Measurements from ENCODE around the gene ABCB4. TPM values are rescaled to one million over a fixed set of nuclear protein-coding genes. Genes with fewer than 3 reads are reported as not detected.

Gene ABCB4
- total and polyA plus RNA-seq, 2 experiments from 2014 or later, result 0.37 to 1.2 TPM

DNA sequence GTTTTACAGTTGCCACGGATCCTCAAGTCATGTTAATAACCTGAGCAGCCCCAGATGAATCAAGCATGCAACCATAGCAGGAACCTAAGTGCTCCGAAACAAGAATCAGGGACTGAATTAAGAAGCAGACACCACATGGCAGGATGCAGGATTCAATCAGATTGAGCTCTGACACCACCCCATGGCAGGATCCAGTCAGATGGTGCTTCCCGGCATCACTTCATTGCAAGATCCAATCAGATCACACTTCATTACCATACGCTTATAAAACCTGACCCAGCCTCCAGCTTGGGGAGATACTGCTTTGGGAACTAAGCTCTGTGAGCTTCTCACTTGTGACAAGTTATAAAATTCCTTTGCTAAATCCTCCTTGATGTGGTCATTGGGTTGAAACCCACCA is 55.3 kb downstream of the ABCB4 start:
- Histone ChIP-seq H3K4me2 (no peak overlapping the region), H3K4me1 (ENCODE audit: insufficient read depth) (peaks cover 4% of the 10 kb centered on the region), H4K20me1 (ENCODE audit: insufficient read depth, poor library complexity, severe bottlenecking) (no peaks in the 10 kb centered on the region), H2AFZ (no peak overlapping the region), H3K9me3 (ENCODE audit: low read depth) (no peaks in the 10 kb centered on the region), H3K79me2 (no peaks in the 10 kb centered on the region), H3K27ac (no peak overlapping the region), H3K9me2 (replicated peaks; ENCODE audit: insufficient read depth) (no peaks in the 10 kb centered on the region), H3K36me3 (replicated peaks; ENCODE audit: insufficient read depth, low read depth) (no peaks in the 10 kb centered on the region), H3K27me3 (no peaks in the 10 kb centered on the region), H3K4me3 (no peak overlapping the region)
- 87% methylated on average over 4 of the region's 4 CpGs for WGBS (ENCODE audit: low lambda C conversion rate, missing lambda C conversion rate)
- TF ChIP-seq, protein P1, sequence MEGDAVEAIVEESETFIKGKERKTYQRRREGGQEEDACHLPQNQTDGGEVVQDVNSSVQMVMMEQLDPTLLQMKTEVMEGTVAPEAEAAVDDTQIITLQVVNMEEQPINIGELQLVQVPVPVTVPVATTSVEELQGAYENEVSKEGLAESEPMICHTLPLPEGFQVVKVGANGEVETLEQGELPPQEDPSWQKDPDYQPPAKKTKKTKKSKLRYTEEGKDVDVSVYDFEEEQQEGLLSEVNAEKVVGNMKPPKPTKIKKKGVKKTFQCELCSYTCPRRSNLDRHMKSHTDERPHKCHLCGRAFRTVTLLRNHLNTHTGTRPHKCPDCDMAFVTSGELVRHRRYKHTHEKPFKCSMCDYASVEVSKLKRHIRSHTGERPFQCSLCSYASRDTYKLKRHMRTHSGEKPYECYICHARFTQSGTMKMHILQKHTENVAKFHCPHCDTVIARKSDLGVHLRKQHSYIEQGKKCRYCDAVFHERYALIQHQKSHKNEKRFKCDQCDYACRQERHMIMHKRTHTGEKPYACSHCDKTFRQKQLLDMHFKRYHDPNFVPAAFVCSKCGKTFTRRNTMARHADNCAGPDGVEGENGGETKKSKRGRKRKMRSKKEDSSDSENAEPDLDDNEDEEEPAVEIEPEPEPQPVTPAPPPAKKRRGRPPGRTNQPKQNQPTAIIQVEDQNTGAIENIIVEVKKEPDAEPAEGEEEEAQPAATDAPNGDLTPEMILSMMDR (IDR thresholded peaks at IDR 0.05; ENCODE audit: poor library complexity), result no peak
- TF ChIP-seq EZH2 (IDR thresholded peaks at IDR 0.05; ENCODE audit: borderline replicate concordance), result no peak
- TF ChIP-seq EZH2phosphoT487 (IDR thresholded peaks at IDR 0.05; ENCODE audit: low read depth, severe bottlenecking, unreplicated experiment), result no peak
- no peak for DNase-seq (ENCODE audit: low spot score)

DNA sequence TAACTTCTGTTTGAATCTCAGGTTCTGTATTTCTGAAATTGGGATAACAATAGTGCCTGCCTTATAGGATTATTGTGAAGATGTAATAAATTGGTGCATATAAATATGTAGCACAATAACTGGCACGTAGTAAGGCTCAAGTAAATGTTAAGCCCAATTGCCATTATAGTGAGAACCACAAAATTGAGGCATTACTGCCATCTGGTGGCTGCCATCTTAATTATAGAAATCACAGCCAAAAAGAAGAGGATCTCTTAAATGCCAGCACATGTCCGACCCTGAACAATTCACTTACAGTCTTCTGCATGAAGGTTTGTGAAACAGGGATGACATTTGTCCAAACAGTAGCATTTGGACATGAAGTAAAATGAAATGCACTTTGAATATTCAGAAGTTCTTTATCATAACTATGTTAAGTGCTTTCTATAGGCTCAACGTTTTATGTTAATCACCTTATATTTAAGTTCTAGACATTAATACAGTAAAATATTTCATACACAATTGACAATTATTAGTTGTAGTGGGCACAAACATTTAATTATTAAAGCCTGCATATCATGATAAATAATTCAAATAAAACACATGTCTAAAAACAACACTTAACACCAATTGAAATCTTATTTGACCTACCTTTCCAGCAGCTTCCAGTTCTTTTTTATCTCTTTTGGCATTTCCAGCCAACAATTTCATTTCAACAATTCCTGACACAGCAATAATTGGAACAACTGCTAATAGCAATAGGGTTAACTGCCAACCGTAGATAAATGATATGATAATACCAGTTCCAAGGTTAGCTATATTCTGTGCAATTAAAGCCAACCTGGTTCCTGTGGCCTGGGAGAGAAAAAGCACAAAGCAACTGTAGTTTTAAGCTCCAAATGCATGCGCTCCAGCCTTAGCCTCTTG is 58.5 kb downstream of the ABCB4 start:
- H3K4me3 ChIP-seq, result no peak overlapping the region
- H3K27me3 ChIP-seq, result no peaks in the 10 kb centered on the region
- no peaks in the 10 kb centered on the region for H3K36me3 ChIP-seq (replicated peaks; ENCODE audit: insufficient read depth, low read depth)
- no peak overlapping the region for H2AFZ ChIP-seq
- 62% methylated on average over 5 of the region's 5 CpGs for WGBS (ENCODE audit: low lambda C conversion rate, missing lambda C conversion rate)
- no peaks in the 10 kb centered on the region for H3K79me2 ChIP-seq
- no peak overlapping the region for H3K27ac ChIP-seq
- peaks cover 29% of the 10 kb centered on the region for H3K4me1 ChIP-seq (ENCODE audit: insufficient read depth)
- peak; percentile 76 for DNase-seq (ENCODE audit: low spot score)
- H4K20me1 ChIP-seq (ENCODE audit: insufficient read depth, poor library complexity, severe bottlenecking), result no peaks in the 10 kb centered on the region
- no peak overlapping the region for H3K4me2 ChIP-seq
- TF ChIP-seq, protein P1 (IDR thresholded peaks at IDR 0.05; ENCODE audit: poor library complexity), result peak; percentile 78
- TF ChIP-seq EZH2phosphoT487 (IDR thresholded peaks at IDR 0.05; ENCODE audit: low read depth, severe bottlenecking, unreplicated experiment), result no peak
- no peak for TF ChIP-seq EZH2 (IDR thresholded peaks at IDR 0.05; ENCODE audit: borderline replicate concordance)
- no peaks in the 10 kb centered on the region for H3K9me3 ChIP-seq (ENCODE audit: low read depth)
- H3K9me2 ChIP-seq (replicated peaks; ENCODE audit: insufficient read depth), result no peaks in the 10 kb centered on the region

DNA sequence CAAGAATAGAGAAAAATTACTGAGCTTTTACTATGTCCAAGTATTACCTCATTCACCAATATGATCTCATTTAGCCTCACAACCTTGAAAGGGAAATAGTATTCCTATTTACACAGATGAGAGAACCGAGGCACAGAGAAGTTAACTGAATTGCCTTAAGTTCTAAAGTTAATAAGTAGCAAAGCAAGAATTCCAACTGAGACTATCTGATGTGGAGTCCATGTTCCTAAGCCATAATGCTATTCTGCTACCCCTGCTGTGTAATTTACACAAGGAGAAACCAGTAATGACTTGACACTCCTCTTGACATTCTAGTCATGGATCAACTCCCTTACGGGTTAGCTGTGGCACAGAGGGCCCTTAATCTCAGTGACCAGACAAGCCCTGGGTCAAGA is 60.7 kb downstream of the ABCB4 start:
- Histone ChIP-seq H3K4me3 (no peak overlapping the region), H3K27ac (peak overlapping the region; percentile 74), H3K9me3 (ENCODE audit: low read depth) (no peaks in the 10 kb centered on the region), H3K4me1 (ENCODE audit: insufficient read depth) (peaks cover 29% of the 10 kb centered on the region), H3K4me2 (no peak overlapping the region), H2AFZ (no peak overlapping the region), H3K9me2 (replicated peaks; ENCODE audit: insufficient read depth) (no peaks in the 10 kb centered on the region), H3K36me3 (replicated peaks; ENCODE audit: insufficient read depth, low read depth) (no peaks in the 10 kb centered on the region), H3K79me2 (no peaks in the 10 kb centered on the region), H3K27me3 (no peaks in the 10 kb centered on the region), H4K20me1 (ENCODE audit: insufficient read depth, poor library complexity, severe bottlenecking) (no peaks in the 10 kb centered on the region)
- TF ChIP-seq EZH2 (IDR thresholded peaks at IDR 0.05; ENCODE audit: borderline replicate concordance), result no peak
- no peak for TF ChIP-seq EZH2phosphoT487 (IDR thresholded peaks at IDR 0.05; ENCODE audit: low read depth, severe bottlenecking, unreplicated experiment)
- TF ChIP-seq, protein P1 (IDR thresholded peaks at IDR 0.05; ENCODE audit: poor library complexity), result no peak
- DNase-seq (ENCODE audit: low spot score), result peak; percentile 41
- 51% methylated on average over 2 of the region's 2 CpGs for WGBS (ENCODE audit: low lambda C conversion rate, missing lambda C conversion rate)

All from hepatocyte (in vitro differentiated cells).